Right kidney (tissue), 9 donors: Measurements from ENCODE around the gene TBC1D3D.
"Not testable (repeated sequence)": the region's sequence is repeated elsewhere in the genome, so short reads cannot be mapped to it uniquely, and the experiment has no call there.

ENCODE experiments used
- DNase-seq: peaks from one replicate; pipeline ENCODE4 v3.0.0-alpha.2; 2016
- long read RNA-seq, 8 donors: transcript quantifications; one replicate each; lab custom pipeline, GENCODE V29; 2026

The TBC1D3D gene
- long read RNA-seq, donor 1: 0 reads
- long read RNA-seq, donor 2: 0 reads
- long read RNA-seq, donor 3: 0 reads
- long read RNA-seq, donor 4: 0 reads
- long read RNA-seq, donor 5: 0 reads
- long read RNA-seq, donor 6: 0 reads
- long read RNA-seq, donor 7: 0 reads
- long read RNA-seq, donor 8: 0 reads

DNA sequence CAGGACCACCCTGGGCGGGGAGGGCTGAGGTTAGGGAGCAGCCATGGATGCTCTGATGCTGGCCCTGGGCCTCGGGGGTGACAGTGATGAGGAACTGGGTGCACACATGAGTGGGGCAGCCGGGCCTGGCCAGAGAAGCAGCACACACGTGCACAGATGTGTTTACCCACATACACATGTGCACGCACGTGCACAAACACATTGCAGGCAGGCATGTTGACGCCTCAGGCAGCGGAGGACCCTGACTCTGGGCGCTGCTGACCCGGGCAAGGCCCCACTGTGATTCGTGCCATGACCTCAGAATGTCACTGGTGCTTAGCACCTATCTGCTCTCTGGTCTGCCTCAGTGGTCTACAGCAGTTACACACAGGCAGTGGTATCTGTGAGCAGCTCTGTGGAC is at the start of gene TBC1D3D:
TBC1D3D (plus strand) TSS at position 301 of the 400 bp plus-strand sequence. CDS start 1,585 bp downstream, outside the sequence.
- DNase-seq: not testable (repeated sequence)

DNA sequence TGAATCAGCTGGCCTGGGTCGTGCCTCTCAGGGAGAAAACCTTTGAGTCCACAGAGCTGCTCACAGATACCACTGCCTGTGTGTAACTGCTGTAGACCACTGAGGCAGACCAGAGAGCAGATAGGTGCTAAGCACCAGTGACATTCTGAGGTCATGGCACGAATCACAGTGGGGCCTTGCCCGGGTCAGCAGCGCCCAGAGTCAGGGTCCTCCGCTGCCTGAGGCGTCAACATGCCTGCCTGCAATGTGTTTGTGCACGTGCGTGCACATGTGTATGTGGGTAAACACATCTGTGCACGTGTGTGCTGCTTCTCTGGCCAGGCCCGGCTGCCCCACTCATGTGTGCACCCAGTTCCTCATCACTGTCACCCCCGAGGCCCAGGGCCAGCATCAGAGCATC is 14.8 kb upstream of the TBC1D3D start, which contains the start of gene TBC1D3L:
TBC1D3L (minus strand) TSS at position 101 of the 400 bp plus-strand sequence. CDS start 1,540 bp downstream, outside the sequence.
- DNase-seq: not testable (repeated sequence)
